DMS114 treated with DMSO at 0.1 percent for 48 hours (cell line): Measurements from ENCODE around the gene DDX49.
"Not testable (repeated sequence)": the region's sequence is repeated elsewhere in the genome, so short reads cannot be mapped to it uniquely, and the experiment has no call there.

Experiments
- DNase-seq: peaks from one replicate; lab custom pipeline; 2025; ENCODE audit not compliant: unreplicated experiment; lab: John Stamatoyannopoulos, UW

DDX49 gene

DNA sequence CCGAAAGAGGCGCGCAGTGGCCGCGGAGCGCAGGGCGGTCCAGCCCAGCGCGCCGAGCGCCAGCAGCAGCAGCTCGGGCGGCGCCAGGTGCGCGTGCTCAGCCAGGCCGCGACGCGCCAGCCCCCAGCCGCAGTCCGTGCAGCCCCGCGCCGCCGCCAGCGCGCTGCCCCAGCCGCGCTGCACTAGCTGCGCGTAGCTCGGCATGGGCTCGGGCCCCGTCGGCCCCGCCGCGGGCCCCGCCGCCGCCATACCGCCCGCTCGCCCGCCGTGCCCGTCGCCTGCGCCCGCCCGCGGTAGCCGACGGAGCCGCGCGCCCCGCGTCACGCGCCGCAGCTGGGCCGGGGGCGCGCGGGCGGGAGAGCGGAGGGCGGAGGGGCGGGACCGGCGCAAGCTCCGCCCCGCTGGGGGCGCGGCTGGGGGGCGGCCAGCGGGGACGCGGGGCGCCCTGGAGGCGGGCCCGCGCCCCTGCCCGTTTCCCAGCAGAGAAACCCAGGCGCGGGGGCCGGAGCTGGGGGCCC, 23.6 kb upstream of the DDX49 start, which contains the start of gene CERS1:
CERS1 (minus strand) TSS at position 335 of the 518 bp plus-strand sequence; CDS start at position 249, 86 bp downstream.
- DNase-seq: no peak

- DNase-seq: no peak
Measured at GRCh38 chr19:18896421-18896841, 23.1 kb upstream of the DDX49 start.

- no peak for DNase-seq
Measured at GRCh38 chr19:18897094-18898029, 22.2 kb upstream of the DDX49 start.

DNA sequence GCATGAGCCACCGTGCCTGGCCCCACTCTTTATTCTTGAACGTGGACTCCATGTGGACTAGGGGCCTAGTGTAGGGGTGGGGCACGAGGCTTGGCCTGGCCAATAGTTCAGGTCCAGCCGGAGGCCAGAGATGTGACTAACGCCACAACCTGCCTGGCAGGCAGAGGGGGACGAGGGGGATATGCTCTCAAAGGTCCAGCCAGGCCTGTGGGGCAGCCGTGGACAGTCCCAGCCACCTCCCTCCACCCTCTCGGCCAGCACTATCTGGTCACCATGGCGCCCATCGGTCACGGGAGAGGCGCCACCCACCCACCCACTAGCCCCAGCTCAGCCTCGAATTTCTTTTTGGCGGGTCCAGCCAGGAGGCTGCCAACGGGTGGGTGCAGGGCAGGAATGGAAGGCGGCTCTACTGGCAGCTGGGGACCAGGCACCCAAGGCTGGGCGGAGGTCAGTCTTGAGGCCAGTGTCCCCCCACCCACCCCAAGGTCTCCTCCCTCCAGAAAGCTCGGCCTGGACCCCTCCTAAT, 21.4 kb upstream of the DDX49 start:
- no peak for DNase-seq

DNA sequence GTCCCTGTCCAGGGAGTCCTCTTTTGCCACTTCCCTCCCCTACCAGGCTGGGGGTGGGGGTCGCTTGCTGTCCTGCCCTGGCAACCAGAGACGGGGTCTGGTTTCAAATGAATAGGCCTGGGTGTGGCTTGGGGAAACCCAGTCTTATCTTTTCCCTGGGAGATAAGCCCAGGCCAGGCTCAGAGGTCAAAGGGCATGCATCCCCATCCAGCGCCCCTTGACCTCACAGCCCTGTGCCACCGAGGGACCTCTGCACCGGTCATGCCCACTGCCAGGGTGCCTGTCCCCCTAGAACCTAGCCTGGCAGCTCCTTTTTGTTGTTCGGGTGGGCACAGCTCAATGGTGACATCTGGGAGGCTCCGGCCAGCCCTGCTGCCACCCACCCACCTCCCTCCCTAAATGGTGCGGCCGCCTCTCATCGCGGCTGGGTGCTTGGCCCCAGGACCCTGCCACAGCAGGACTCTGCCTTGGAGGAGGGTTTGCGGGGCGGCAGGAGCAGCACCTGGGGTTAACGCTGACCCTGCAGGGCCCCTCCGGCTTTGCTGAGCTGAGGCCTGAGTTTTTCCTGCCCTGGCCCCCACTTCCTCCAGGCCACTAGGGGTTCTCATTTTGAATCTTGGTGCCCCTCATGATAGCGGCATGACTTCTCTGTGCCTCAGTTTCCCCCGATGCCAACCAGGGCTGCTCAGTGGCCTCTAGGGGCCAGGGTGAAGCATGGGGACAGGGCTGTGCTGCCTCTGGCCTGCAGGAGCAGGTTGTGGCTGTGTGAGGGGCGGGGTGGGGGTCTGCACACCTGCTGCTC, 20.7 kb upstream of the DDX49 start:
- no peak for DNase-seq

- DNase-seq: no peak
Measured at GRCh38 chr19:18899624-18900560, 19.6 kb upstream of the DDX49 start.

- no peak for DNase-seq
Measured at GRCh38 chr19:18900700-18901481, 18.6 kb upstream of the DDX49 start.

DNA sequence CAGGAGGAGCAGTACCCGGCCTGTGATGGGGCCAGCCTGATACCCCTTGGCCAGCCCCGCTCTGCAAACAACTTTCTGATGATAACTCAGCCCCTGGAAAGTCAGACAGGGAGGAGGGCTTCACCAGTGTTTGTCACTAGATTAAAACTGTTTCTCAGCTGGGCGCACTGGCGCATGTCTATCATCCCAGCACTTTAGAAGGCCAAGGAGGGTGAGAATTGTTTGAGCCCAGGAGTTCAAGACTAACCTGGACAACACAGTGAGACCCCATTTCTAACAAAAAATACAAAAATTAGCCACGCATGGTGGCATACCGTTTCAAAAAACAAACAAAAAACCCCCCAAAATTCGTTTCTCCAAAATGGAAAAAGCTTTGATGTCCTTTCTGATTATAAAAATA, 18.0 kb upstream of the DDX49 start:
- no peak for DNase-seq

- not testable (repeated sequence) for DNase-seq
Measured at GRCh38 chr19:18902519-18902918, 17.0 kb upstream of the DDX49 start.

DNA sequence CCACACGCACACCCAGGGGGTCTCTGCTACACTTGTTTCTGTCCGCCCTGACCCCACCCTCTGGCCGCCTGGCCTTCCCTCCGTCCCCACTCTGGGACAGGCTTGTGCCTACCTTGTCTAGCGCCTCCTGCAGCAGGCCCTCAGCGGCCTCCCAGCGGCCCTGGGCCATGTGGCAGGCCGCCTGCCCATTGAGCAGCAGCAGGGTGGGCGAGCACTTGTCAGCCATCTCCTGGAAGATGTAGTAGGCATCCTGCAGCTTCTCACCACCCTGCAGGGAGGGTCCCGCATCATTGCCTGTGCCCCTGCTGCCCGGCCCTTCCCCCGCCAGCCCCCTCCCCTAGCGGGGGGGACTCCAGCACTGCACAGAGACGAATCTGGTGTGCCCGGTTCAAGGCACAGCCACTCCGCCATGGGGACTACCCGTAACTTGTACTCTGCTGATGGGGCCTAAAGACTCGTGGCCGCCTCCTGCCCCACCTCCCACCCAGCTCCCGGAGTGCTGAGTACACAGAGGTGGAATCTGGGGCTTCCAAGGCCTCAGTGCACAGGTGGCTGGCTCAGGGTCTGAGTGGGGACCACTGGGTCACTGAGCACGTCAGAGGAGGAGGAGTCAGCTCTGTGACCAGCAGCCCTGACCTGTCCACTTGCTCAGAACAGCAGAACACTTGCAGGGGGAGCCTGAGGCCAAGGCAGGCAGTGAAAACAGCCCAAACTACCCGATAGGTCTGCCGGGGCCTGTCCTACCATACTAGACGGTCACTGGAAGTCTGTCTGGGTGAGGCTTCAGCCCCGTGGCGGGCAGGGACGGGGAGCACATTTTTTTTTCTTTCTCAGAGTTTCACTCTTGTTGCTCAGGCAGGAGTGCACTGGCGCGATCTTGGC, 16.1 kb upstream of the DDX49 start:
- no peak for DNase-seq

- no peak for DNase-seq
Measured at GRCh38 chr19:18904334-18905057, 15.0 kb upstream of the DDX49 start.

DNA sequence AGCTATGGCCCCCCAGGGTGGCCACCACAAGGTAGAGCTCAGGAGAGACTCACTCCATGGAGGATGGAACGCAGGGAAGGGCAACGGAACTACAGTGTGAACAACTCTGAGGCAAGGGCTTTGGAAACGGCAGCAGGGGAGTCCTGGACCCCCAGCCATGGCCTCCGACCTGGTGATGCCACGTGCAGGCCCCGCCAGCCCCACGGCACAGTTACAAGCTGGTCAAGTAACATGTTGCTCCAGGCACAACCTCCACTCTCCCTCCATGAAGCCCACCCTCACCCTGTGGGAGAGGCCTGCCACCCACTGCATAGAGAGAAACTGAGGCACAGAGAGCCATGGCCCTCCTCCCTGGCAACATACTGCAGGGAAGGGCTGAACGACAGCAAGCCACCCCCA, 14.5 kb upstream of the DDX49 start:
- no peak for DNase-seq

GRCh38 chr19:18905513-18906236, 13.8 kb upstream of the DDX49 start:
- no peak for DNase-seq

DNA sequence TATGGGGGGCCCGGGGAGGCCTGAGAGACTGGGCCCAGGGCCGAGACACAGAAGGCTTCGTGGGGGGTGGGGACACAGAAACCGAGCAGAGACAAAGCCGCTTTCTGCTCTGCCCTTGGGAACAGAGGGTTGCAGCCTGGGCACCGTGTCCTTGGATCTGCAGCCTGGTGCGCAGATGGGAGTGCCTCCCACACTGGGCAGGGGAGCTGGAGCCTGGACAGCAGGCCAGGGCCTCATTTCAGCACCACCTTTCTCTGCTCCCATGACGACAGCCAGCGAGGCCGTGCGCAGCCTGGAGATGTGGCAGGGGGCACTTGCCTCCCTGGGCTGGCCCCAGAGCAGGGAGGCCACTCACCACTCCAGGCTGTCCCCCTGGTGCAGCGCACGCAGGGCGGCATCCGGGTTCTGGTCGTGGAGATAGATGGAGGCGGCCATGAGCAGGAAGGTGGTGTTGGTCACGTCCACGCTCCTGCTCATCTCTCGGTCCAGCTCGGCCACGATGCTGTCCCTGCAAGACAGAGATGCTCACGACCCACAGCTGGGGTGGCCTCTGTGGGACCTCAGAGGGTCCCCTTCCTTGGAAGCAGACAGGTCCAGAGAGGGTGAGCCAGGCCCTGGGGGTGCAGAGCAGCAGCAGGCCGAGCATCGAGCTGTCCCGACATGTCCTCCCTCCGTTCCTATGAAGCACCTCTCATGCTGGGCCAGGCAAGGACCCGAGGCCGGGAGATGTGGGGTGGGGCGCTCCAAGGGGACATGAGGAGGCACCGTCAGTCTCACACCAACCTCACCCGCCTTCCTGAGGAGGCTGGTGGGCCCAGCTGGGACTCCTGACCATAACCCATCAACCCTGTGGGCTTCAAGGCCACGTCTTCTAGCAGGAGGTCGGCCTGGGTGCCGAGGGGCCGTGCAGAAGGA, 12.7 kb upstream of the DDX49 start:
- DNase-seq: no peak

- DNase-seq: no peak
Measured at GRCh38 chr19:18908917-18909619, 10.4 kb upstream of the DDX49 start.

GRCh38 chr19:18910010-18910409, 9.5 kb upstream of the DDX49 start:
- no peak for DNase-seq
